Activated T-cell treated with anti-CD3 and anti-CD28 coated beads, Interleukin-2, amount 50 U/mL, for 72 hours (primary cell): Measurements from ENCODE around the gene WNT16. TPM values are rescaled to one million over a fixed set of nuclear protein-coding genes. Genes with fewer than 3 reads are reported as not detected.
"Not testable (repeated sequence)": the region's sequence is repeated elsewhere in the genome, so short reads cannot be mapped to it uniquely, and the experiment has no call there.

Source experiments
- ATAC-seq, 2 donors: fragments of 150-1000 bp; cut with Tn5 transposase; replicated peaks in 1 of 2; 2 replicates each; pipeline ENCODE4 v1.10.0; 2021; ENCODE audit warnings: moderate library complexity in 2 of 2, mild to moderate bottlenecking in 1 of 2
- DNase-seq, 2 donors: peaks; one replicate each; pipeline ENCODE4 v3.0.0; 2021 to 2022; ENCODE audit warnings: mixed read lengths in 1 of 2
- H3K27ac Mint-ChIP-seq: one replicate; pipeline ENCODE4 v1.8.0; 2022; ENCODE audit warnings: mild to moderate bottlenecking, moderate library complexity, mixed read lengths
- H3K27me3 Mint-ChIP-seq: one replicate; pipeline ENCODE4 v1.8.0; 2022; ENCODE audit warnings: low read depth, mixed read lengths
- H3K36me3 Mint-ChIP-seq, 2 donors: one replicate each; pipeline ENCODE4 v1.8.0; 2022; ENCODE audit warnings: mixed read lengths in 2 of 2, mild to moderate bottlenecking in 1 of 2; ENCODE audit not compliant: insufficient read depth in 2 of 2
- H3K4me1 Mint-ChIP-seq: one replicate; pipeline ENCODE4 v1.8.0; 2022; ENCODE audit warnings: low read depth, mixed read lengths
- H3K4me3 Mint-ChIP-seq, 2 donors: one replicate each; pipeline ENCODE4 v1.8.0; 2022; ENCODE audit warnings: mild to moderate bottlenecking in 2 of 2, mixed read lengths in 2 of 2, moderate library complexity in 2 of 2
- H3K9me3 Mint-ChIP-seq, 2 donors: one replicate each; pipeline ENCODE4 v1.8.0; 2022; ENCODE audit warnings: mixed read lengths in 2 of 2
- total RNA-seq, 2 donors: library from RNA; stranded (reverse); gene quantifications; one replicate each; pipeline ENCODE4 v1.2.3, GENCODE V29; 2022

Gene WNT16
- total RNA-seq = not detected

GRCh38 chr7:121328508-121329190 lies at the start of gene WNT16:
Gene WNT16 (plus strand): TSS chr7:121329000. CDS start chr7:121329293, 293 bp downstream.
- Mint-ChIP-seq H3K4me3 (peak within 1 kb of the TSS; percentile 76), H3K4me1 (peaks cover 23% of the 10 kb centered on the region), H3K36me3 (peaks cover 0 to 2% of the 10 kb centered on the region in 2 donors), H3K9me3 (no peaks in the 10 kb centered on the region), H3K27me3 (peaks cover 76% of the 10 kb centered on the region), H3K27ac (no peak within 1 kb of the TSS)
- no peak for DNase-seq
- peak; percentile 24 to 42 for ATAC-seq

- DNase-seq (peak in 1 of 2 donors; percentile 18), ATAC-seq (peak; percentile 44 to 52)
- peak overlapping the region; percentile 49 for H3K27ac Mint-ChIP-seq
- H3K36me3 Mint-ChIP-seq = peaks cover 5 to 6% of the 10 kb centered on the region in 2 donors
- H3K27me3 Mint-ChIP-seq = peaks cover 68% of the 10 kb centered on the region
- peaks cover 30% of the 10 kb centered on the region for H3K4me1 Mint-ChIP-seq
- peaks cover 2 to 13% of the 10 kb centered on the region in 2 donors for H3K9me3 Mint-ChIP-seq
- H3K4me3 Mint-ChIP-seq = peak overlapping the region; percentile 52 to 64
Measured at GRCh38 chr7:121279060-121279620, 49.7 kb upstream of the WNT16 start.

GRCh38 chr7:121279822-121280221 lies 49.0 kb upstream of the WNT16 start:
- Mint-ChIP-seq H3K4me3 (peak overlapping the region in 1 of 2 donors; percentile 52), H3K27ac (peak overlapping the region; percentile 49), H3K4me1 (peaks cover 30% of the 10 kb centered on the region), H3K9me3 (peaks cover 4 to 15% of the 10 kb centered on the region in 2 donors), H3K27me3 (peaks cover 63% of the 10 kb centered on the region), H3K36me3 (peaks cover 7% of the 10 kb centered on the region in 2 donors)
- ATAC-seq (no peak), DNase-seq (no peak)

GRCh38 chr7:121280656-121281055 lies 48.1 kb upstream of the WNT16 start:
- Mint-ChIP-seq H3K27me3 (peaks cover 63% of the 10 kb centered on the region), H3K9me3 (peaks cover 10 to 20% of the 10 kb centered on the region in 2 donors)

GRCh38 chr7:121282129-121282528 lies 46.7 kb upstream of the WNT16 start:
- Mint-ChIP-seq H3K9me3 (peaks cover 14 to 16% of the 10 kb centered on the region in 2 donors), H3K36me3 (peaks cover 13 to 25% of the 10 kb centered on the region in 2 donors), H3K27me3 (peaks cover 52% of the 10 kb centered on the region), H3K4me3 (no peak overlapping the region), H3K4me1 (peaks cover 38% of the 10 kb centered on the region), H3K27ac (no peak overlapping the region)
- no peak for ATAC-seq
- DNase-seq = no peak

More at GRCh38 chr7:121280656-121281055, 48.1 kb upstream of the WNT16 start:
- Mint-ChIP-seq H3K27ac (no peak overlapping the region), H3K36me3 (peaks cover 15 to 16% of the 10 kb centered on the region in 2 donors), H3K4me1 (peaks cover 30% of the 10 kb centered on the region), H3K4me3 (no peak overlapping the region)
- ATAC-seq = no peak
- no peak for DNase-seq

GRCh38 chr7:121285066-121285667 lies 43.6 kb upstream of the WNT16 start:
- Mint-ChIP-seq H3K36me3 (peaks cover 13 to 26% of the 10 kb centered on the region in 2 donors), H3K9me3 (peaks cover 12 to 18% of the 10 kb centered on the region in 2 donors), H3K4me1 (peaks cover 16% of the 10 kb centered on the region), H3K27me3 (peaks cover 39% of the 10 kb centered on the region), H3K4me3 (no peak overlapping the region), H3K27ac (no peak overlapping the region)
- ATAC-seq (no peak), DNase-seq (no peak)

GRCh38 chr7:121286186-121286585 lies 42.6 kb upstream of the WNT16 start:
- ATAC-seq = peak; percentile 25 to 51
- H3K4me1 Mint-ChIP-seq = peaks cover 16% of the 10 kb centered on the region
- peak overlapping the region; percentile 58 for H3K27ac Mint-ChIP-seq
- peaks cover 12 to 18% of the 10 kb centered on the region in 2 donors for H3K9me3 Mint-ChIP-seq
- H3K27me3 Mint-ChIP-seq = peaks cover 36% of the 10 kb centered on the region
- no peak for DNase-seq
- no peak overlapping the region for H3K4me3 Mint-ChIP-seq
- H3K36me3 Mint-ChIP-seq = peaks cover 13 to 26% of the 10 kb centered on the region in 2 donors

- Mint-ChIP-seq H3K4me3 (no peak overlapping the region), H3K27me3 (peaks cover 39% of the 10 kb centered on the region), H3K9me3 (peaks cover 13 to 18% of the 10 kb centered on the region in 2 donors), H3K36me3 (peaks cover 13 to 26% of the 10 kb centered on the region in 2 donors), H3K4me1 (peaks cover 16% of the 10 kb centered on the region), H3K27ac (no peak overlapping the region)
- DNase-seq (no peak), ATAC-seq (peak; percentile 58 to 75)
Measured at GRCh38 chr7:121286742-121287734, 41.8 kb upstream of the WNT16 start.

- Mint-ChIP-seq H3K36me3 (peaks cover 13 to 24% of the 10 kb centered on the region in 2 donors), H3K4me3 (no peak overlapping the region), H3K27ac (no peak overlapping the region), H3K9me3 (peaks cover 14 to 17% of the 10 kb centered on the region in 2 donors), H3K27me3 (peaks cover 29% of the 10 kb centered on the region), H3K4me1 (peaks cover 16% of the 10 kb centered on the region)
- ATAC-seq (no peak), DNase-seq (no peak)
Measured at GRCh38 chr7:121288894-121289293, 39.9 kb upstream of the WNT16 start.

GRCh38 chr7:121289930-121290329 lies 38.9 kb upstream of the WNT16 start:
- not testable (repeated sequence) for H3K27ac Mint-ChIP-seq, ATAC-seq, DNase-seq, H3K4me3 Mint-ChIP-seq
- Mint-ChIP-seq H3K36me3 (peaks cover 10 to 22% of the 10 kb centered on the region in 2 donors), H3K4me1 (peaks cover 16% of the 10 kb centered on the region), H3K9me3 (peaks cover 12 to 14% of the 10 kb centered on the region in 2 donors), H3K27me3 (peaks cover 30% of the 10 kb centered on the region)

GRCh38 chr7:121294448-121294992 lies 34.3 kb upstream of the WNT16 start:
- H3K27me3 Mint-ChIP-seq = peaks cover 18% of the 10 kb centered on the region
- no peak overlapping the region for H3K4me3 Mint-ChIP-seq
- peaks cover 3 to 6% of the 10 kb centered on the region in 2 donors for H3K9me3 Mint-ChIP-seq
- no peak overlapping the region for H3K27ac Mint-ChIP-seq
- no peak for ATAC-seq
- DNase-seq = no peak
- peaks cover 0 to 2% of the 10 kb centered on the region in 2 donors for H3K36me3 Mint-ChIP-seq
- no peaks in the 10 kb centered on the region for H3K4me1 Mint-ChIP-seq

- Mint-ChIP-seq H3K4me1 (no peaks in the 10 kb centered on the region), H3K9me3 (peaks cover 0 to 4% of the 10 kb centered on the region in 2 donors), H3K27me3 (peaks cover 23% of the 10 kb centered on the region), H3K36me3 (peaks cover 0 to 2% of the 10 kb centered on the region in 2 donors), H3K4me3 (no peak overlapping the region), H3K27ac (no peak overlapping the region)
- ATAC-seq (no peak), DNase-seq (no peak)
Measured at GRCh38 chr7:121297843-121298242, 31.0 kb upstream of the WNT16 start.
